ENCODE data around the gene TEAD4.

GRCh38 chr12:3035171-3035570 lies 76.0 kb downstream of the TEAD4 start:
- TF ChIP-seq CTCF (IDR thresholded peaks at IDR 0.05; ENCODE audit: borderline replicate concordance, extremely low read depth, low read length, poor library complexity, severe bottlenecking) (no peak), EZH2 (IDR thresholded peaks at IDR 0.05; ENCODE audit: borderline replicate concordance, low read depth, low read length, severe bottlenecking) (no peak)
